Stimulated activated CD4-positive, alpha-beta T cell treated with anti-CD3 and anti-CD28 coated beads, Interleukin-2, amount 100 ng/mL, for 4 hours (primary cell): Measurements from ENCODE around the gene VWA8.
A peak's percentile ranks its signal among the peaks of the same experiment; 100 is the strongest.
"Not testable (repeated sequence)": the region's sequence is repeated elsewhere in the genome, so short reads cannot be mapped to it uniquely, and the experiment has no call there.

Experiments
- DNase-seq: peaks from one replicate; pipeline ENCODE4 v3.0.0-alpha.2; 2020; ENCODE audit warnings: low read depth

Gene VWA8

GRCh38 chr13:41554626-41555386, 406.1 kb downstream of the VWA8 start:
- no peak for DNase-seq

GRCh38 chr13:41554180-41554579, 406.7 kb downstream of the VWA8 start:
- no peak for DNase-seq

GRCh38 chr13:41552031-41552430, 408.9 kb downstream of the VWA8 start:
- DNase-seq, result no peak

GRCh38 chr13:41550276-41550675, 410.6 kb downstream of the VWA8 start:
- DNase-seq, result no peak

GRCh38 chr13:41549491-41549890, 411.4 kb downstream of the VWA8 start:
- DNase-seq, result no peak

GRCh38 chr13:41548910-41549309, 412.0 kb downstream of the VWA8 start:
- no peak for DNase-seq

GRCh38 chr13:41548031-41548430, 412.9 kb downstream of the VWA8 start:
- no peak for DNase-seq

- no peak for DNase-seq
Observed at GRCh38 chr13:41547251-41548000, 413.5 kb downstream of the VWA8 start.

GRCh38 chr13:41546372-41547190, 414.3 kb downstream of the VWA8 start:
- DNase-seq, result no peak

- no peak for DNase-seq
Observed at GRCh38 chr13:41545432-41545707, 415.5 kb downstream of the VWA8 start.

- DNase-seq, result no peak
Observed at GRCh38 chr13:41543664-41544300, 417.1 kb downstream of the VWA8 start.

- not testable (repeated sequence) for DNase-seq
Observed at GRCh38 chr13:41542799-41543198, 418.1 kb downstream of the VWA8 start.

GRCh38 chr13:41542281-41542680, 418.6 kb downstream of the VWA8 start:
- DNase-seq, result no peak

- DNase-seq, result no peak
Observed at GRCh38 chr13:41541142-41541938, 419.6 kb downstream of the VWA8 start.

- peak; percentile 10 for DNase-seq
Observed at GRCh38 chr13:41540240-41540639, 420.7 kb downstream of the VWA8 start.

- no peak for DNase-seq
Observed at GRCh38 chr13:41533266-41534052, 427.4 kb downstream of the VWA8 start.

- DNase-seq, result no peak
Observed at GRCh38 chr13:41528021-41528420, 432.9 kb downstream of the VWA8 start.

- DNase-seq, result no peak
Observed at GRCh38 chr13:41520660-41521630, 440.0 kb downstream of the VWA8 start.

- DNase-seq, result no peak
Observed at GRCh38 chr13:41520016-41520659, 440.8 kb downstream of the VWA8 start.
